ENCODE results near the gene CARD8. TPM values are rescaled to one million over a fixed set of nuclear protein-coding genes. Genes with fewer than 3 reads are reported as not detected.

CARD8 gene
- total RNA-seq, 1 experiment from 2014 or later = 23.0 TPM

DNA sequence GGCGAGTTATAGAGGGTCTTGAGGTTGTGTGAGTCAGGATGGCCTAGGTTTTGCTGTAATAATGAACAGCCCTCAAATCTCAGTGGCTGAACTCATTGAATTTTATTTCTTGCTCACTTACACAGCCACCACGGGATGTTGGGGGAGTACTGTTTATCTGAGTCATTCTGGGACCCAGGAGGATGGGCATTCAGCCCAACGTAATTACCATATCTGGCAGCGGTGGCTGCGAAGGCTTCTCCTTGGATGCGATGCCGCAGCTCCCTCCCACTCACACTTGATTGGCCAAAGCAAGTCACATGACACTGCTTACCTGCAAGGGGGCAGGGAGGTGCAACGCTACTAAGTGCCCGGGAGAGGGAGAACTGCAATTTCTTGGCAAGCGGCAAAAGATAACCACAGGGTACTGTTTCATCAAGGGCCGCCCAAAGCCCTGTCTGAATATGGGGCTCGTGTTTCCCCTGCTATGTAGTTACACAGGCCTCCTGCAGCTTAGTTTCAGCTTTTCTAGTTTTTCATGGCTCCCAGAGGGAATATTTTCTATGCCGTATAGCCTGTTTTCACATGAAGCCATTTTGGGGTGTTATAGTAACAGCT is 65.3 kb downstream of the CARD8 start (continued):
- no peak for TF ChIP-seq TCF7 (CRISPR knock-in tag; IDR thresholded peaks at IDR 0.05; ENCODE audit: low read depth)
- TF ChIP-seq, protein P1, sequence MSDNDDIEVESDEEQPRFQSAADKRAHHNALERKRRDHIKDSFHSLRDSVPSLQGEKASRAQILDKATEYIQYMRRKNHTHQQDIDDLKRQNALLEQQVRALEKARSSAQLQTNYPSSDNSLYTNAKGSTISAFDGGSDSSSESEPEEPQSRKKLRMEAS (CRISPR knock-in tag; IDR thresholded peaks at IDR 0.05) = 0 out of 2 replicates have a peak, but pooled peaks have one; percentile 22

DNA sequence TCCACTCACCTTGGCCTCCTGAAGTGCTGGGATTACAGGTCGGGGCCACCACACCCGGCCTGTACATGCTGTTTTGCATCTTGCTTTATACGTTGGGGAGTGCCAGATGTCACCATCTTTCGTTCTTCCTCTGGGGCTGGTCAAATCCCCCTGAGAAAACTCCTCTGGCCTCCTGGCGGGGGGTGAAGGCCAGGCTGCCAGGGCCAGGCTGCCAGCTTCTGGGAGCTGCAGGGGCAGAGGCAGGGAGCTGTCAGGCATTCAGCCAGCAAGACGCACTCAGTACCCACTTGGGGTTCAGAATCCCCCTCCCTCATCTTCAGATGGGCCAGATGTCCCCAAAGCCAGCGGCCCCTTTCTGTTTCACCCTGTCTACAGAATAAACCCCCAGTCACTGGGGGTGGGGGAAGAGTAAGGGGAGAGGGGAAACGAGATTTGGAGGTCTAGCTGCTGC is 69.1 kb downstream of the CARD8 start:
- Mint-ChIP-seq H3K4me3 (no peak overlapping the region), H3K36me3 (peaks cover 34% of the 10 kb centered on the region), H3K9me3 (peaks cover 17% of the 10 kb centered on the region), H3K27me3 (ENCODE audit: low read depth) (no peaks in the 10 kb centered on the region), H3K27ac (no peak overlapping the region), H3K4me1 (peaks cover 7% of the 10 kb centered on the region)
- DNase-seq (ENCODE audit: low spot score) (no peak), ATAC-seq (no peak)
- POLR2A ChIA-PET = interaction anchor here (1.1 kb wide), 1 partner anchor 17 kb away, joined by 4 read pairs; no protein-coding TSS in a partner anchor
- TF ChIP-seq ETV6 (CRISPR knock-in tag; IDR thresholded peaks at IDR 0.05) = no peak
- TF ChIP-seq, protein P2, sequence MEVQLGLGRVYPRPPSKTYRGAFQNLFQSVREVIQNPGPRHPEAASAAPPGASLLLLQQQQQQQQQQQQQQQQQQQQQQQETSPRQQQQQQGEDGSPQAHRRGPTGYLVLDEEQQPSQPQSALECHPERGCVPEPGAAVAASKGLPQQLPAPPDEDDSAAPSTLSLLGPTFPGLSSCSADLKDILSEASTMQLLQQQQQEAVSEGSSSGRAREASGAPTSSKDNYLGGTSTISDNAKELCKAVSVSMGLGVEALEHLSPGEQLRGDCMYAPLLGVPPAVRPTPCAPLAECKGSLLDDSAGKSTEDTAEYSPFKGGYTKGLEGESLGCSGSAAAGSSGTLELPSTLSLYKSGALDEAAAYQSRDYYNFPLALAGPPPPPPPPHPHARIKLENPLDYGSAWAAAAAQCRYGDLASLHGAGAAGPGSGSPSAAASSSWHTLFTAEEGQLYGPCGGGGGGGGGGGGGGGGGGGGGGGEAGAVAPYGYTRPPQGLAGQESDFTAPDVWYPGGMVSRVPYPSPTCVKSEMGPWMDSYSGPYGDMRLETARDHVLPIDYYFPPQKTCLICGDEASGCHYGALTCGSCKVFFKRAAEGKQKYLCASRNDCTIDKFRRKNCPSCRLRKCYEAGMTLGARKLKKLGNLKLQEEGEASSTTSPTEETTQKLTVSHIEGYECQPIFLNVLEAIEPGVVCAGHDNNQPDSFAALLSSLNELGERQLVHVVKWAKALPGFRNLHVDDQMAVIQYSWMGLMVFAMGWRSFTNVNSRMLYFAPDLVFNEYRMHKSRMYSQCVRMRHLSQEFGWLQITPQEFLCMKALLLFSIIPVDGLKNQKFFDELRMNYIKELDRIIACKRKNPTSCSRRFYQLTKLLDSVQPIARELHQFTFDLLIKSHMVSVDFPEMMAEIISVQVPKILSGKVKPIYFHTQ (CRISPR knock-in tag; IDR thresholded peaks at IDR 0.05) = no peak
- no peak for TF ChIP-seq CREM (CRISPR knock-in tag; IDR thresholded peaks at IDR 0.05)
- TF ChIP-seq, protein P3, sequence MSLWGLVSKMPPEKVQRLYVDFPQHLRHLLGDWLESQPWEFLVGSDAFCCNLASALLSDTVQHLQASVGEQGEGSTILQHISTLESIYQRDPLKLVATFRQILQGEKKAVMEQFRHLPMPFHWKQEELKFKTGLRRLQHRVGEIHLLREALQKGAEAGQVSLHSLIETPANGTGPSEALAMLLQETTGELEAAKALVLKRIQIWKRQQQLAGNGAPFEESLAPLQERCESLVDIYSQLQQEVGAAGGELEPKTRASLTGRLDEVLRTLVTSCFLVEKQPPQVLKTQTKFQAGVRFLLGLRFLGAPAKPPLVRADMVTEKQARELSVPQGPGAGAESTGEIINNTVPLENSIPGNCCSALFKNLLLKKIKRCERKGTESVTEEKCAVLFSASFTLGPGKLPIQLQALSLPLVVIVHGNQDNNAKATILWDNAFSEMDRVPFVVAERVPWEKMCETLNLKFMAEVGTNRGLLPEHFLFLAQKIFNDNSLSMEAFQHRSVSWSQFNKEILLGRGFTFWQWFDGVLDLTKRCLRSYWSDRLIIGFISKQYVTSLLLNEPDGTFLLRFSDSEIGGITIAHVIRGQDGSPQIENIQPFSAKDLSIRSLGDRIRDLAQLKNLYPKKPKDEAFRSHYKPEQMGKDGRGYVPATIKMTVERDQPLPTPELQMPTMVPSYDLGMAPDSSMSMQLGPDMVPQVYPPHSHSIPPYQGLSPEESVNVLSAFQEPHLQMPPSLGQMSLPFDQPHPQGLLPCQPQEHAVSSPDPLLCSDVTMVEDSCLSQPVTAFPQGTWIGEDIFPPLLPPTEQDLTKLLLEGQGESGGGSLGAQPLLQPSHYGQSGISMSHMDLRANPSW (CRISPR knock-in tag; conservative IDR thresholded peaks at IDR 0.05; ENCODE audit: low read depth) = no peak
- no peak for TF ChIP-seq ELF4 (CRISPR knock-in tag; IDR thresholded peaks at IDR 0.05; ENCODE audit: low read depth)
- no peak for TF ChIP-seq GABPB1 (CRISPR knock-in tag; IDR thresholded peaks at IDR 0.05)
- TF ChIP-seq TEAD1 (CRISPR knock-in tag; IDR thresholded peaks at IDR 0.05) = no peak
- TF ChIP-seq JAZF1 (CRISPR knock-in tag; IDR thresholded peaks at IDR 0.05) = no peak
- TF ChIP-seq IRF2 (CRISPR knock-in tag; IDR thresholded peaks at IDR 0.05; ENCODE audit: borderline replicate concordance, low read depth) = no peak
- TF ChIP-seq, protein P4, sequence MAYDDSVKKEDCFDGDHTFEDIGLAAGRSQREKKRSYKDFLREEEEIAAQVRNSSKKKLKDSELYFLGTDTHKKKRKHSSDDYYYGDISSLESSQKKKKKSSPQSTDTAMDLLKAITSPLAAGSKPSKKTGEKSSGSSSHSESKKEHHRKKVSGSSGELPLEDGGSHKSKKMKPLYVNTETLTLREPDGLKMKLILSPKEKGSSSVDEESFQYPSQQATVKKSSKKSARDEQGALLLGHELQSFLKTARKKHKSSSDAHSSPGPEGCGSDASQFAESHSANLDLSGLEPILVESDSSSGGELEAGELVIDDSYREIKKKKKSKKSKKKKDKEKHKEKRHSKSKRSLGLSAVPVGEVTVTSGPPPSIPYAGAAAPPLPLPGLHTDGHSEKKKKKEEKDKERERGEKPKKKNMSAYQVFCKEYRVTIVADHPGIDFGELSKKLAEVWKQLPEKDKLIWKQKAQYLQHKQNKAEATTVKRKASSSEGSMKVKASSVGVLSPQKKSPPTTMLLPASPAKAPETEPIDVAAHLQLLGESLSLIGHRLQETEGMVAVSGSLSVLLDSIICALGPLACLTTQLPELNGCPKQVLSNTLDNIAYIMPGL (CRISPR knock-in tag; IDR thresholded peaks at IDR 0.05) = no peak
- no peak for TF ChIP-seq ZBTB21 (CRISPR knock-in tag; IDR thresholded peaks at IDR 0.05; ENCODE audit: borderline replicate concordance)
- CTCF ChIA-PET = interaction anchor here (0.9 to 1.2 kb wide), 2 partner anchors 74 to 76 kb away, joined by 3 to 6 read pairs; no protein-coding TSS in a partner anchor

DNA sequence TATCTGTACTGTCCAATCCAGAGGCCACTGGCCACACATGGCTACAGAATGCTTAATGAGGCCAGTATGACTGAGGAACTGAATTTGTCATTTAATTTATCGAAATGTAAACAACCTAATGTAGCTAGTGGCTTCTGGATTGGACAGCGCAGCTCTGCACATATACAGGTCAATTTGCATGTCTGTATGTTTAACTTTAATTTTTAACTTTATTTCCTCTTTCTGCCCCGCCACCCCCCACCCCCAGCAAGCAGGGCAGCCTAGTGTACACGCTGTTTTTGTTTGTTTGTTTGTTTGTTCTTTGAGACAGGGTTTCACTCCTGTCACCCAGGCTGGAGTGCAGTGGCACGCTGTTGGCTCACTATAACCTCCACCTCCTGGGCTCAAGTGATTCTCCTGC is 69.7 kb downstream of the CARD8 start:
- peaks cover 7% of the 10 kb centered on the region for H3K4me1 Mint-ChIP-seq
- no peak overlapping the region for H3K27ac Mint-ChIP-seq
- H3K9me3 Mint-ChIP-seq = peaks cover 22% of the 10 kb centered on the region
- no peak for DNase-seq (ENCODE audit: low spot score)
- no peak overlapping the region for H3K4me3 Mint-ChIP-seq
- no peaks in the 10 kb centered on the region for H3K27me3 Mint-ChIP-seq (ENCODE audit: low read depth)
- H3K36me3 Mint-ChIP-seq = peaks cover 40% of the 10 kb centered on the region
- POLR2A ChIA-PET = interaction anchor here (1.1 kb wide), 1 partner anchor 18 kb away, joined by 4 read pairs; no protein-coding TSS in a partner anchor
- ATAC-seq = no peak
- CTCF ChIA-PET = interaction anchor here (1.2 kb wide), 1 partner anchor 74 kb away, joined by 6 read pairs; no protein-coding TSS in a partner anchor
- TF ChIP-seq, protein P4 (CRISPR knock-in tag; IDR thresholded peaks at IDR 0.05) = no peak
- no peak for TF ChIP-seq OVOL2 (CRISPR knock-in tag; IDR thresholded peaks at IDR 0.05; ENCODE audit: borderline replicate concordance)
- TF ChIP-seq, protein P5, sequence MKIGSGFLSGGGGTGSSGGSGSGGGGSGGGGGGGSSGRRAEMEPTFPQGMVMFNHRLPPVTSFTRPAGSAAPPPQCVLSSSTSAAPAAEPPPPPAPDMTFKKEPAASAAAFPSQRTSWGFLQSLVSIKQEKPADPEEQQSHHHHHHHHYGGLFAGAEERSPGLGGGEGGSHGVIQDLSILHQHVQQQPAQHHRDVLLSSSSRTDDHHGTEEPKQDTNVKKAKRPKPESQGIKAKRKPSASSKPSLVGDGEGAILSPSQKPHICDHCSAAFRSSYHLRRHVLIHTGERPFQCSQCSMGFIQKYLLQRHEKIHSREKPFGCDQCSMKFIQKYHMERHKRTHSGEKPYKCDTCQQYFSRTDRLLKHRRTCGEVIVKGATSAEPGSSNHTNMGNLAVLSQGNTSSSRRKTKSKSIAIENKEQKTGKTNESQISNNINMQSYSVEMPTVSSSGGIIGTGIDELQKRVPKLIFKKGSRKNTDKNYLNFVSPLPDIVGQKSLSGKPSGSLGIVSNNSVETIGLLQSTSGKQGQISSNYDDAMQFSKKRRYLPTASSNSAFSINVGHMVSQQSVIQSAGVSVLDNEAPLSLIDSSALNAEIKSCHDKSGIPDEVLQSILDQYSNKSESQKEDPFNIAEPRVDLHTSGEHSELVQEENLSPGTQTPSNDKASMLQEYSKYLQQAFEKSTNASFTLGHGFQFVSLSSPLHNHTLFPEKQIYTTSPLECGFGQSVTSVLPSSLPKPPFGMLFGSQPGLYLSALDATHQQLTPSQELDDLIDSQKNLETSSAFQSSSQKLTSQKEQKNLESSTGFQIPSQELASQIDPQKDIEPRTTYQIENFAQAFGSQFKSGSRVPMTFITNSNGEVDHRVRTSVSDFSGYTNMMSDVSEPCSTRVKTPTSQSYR (CRISPR knock-in tag; IDR thresholded peaks at IDR 0.05) = no peak
- TF ChIP-seq, protein P6, sequence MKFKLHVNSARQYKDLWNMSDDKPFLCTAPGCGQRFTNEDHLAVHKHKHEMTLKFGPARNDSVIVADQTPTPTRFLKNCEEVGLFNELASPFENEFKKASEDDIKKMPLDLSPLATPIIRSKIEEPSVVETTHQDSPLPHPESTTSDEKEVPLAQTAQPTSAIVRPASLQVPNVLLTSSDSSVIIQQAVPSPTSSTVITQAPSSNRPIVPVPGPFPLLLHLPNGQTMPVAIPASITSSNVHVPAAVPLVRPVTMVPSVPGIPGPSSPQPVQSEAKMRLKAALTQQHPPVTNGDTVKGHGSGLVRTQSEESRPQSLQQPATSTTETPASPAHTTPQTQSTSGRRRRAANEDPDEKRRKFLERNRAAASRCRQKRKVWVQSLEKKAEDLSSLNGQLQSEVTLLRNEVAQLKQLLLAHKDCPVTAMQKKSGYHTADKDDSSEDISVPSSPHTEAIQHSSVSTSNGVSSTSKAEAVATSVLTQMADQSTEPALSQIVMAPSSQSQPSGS (CRISPR knock-in tag; IDR thresholded peaks at IDR 0.05; ENCODE audit: borderline replicate concordance, low read depth) = no peak
